Activated T-helper 1 cell treated with anti-CD3 and anti-CD28 coated beads, Interleukin-2, amount 50 U/mL, for 16 hours (primary cell): ENCODE results near the gene CCNL2.
"Not testable (repeated sequence)": the region's sequence is repeated elsewhere in the genome, so short reads cannot be mapped to it uniquely, and the experiment has no call there.

Experiments used
- DNase-seq, 2 donors: peaks; one replicate each; pipeline ENCODE4 v3.0.0-alpha.2; 2020; ENCODE audit warnings: low read depth in 1 of 2, low spot score in 1 of 2

The CCNL2 gene

DNA sequence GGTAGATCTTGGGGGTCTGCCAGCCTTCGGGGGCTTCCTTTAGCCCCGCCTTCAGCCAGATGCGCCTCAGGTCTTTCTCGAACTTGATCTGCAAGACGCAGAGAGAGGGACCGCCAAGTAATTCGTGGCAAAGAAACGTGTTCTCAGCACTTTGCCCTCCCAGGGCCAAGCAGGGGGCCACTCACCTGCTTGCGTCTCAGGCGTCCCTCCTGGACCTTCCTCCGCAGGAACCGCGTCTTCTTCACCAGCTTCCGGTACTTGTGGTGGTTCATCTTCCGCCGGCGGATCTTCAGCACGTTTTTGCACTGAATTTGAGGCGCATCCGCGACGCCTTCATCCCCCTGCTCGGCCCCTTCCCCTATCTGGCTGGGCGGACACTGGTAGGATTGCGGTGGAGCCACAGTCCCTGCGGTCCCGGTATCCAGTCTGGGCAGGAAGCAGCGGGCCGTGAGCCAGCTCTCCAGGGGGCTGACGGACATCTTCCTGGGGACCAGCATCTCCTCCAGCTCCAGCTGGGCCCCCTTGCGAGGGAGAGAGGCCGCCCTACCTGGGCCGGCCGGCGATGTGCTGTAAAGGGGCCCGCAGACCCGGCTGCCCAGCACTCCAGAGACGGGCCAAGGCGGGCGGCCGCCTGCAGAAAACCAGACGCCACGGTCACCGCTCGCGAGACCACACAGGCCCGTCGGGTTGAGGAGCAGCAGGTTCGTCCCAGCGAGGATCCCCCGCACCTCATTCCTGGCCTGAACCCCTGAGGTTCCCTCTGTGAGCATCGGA, 25.1 kb downstream of the CCNL2 start:
- DNase-seq: no peak

DNA sequence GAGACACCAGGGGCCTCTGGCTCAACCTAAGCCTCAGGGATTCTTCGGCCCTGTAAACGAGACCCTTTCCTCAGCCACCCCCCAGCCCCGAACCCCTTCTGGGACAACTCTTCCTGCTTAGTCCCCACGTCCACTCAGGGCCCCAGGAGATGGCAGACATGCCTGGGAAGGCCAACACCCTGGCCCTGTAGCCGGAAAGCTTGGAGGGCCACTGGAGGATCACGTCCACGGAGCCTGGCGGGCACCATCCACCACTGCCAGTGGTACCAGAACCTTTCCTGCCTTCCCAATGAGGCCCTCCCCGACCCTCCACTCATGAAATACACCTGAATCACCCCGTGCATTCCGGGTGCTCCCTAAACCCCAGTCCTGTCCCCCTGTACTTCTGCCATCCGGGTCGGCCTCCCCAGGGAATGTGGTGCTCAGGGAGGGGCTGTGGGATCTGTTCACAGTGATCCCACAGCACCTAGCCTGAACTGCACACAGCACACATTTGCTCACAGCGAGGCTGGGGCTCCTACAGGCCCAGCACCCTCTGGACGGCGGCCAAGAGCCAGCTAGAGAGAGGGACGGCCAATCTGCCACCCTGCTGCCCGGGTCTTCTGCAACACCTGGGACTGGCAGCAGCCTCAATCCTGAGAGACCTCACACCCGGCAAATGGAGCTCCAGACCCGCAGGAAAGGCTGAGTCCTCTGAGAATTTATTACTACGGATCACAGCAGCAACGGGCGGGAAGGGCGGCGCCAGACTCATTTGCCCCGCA, 25.9 kb downstream of the CCNL2 start:
- DNase-seq: no peak

DNA sequence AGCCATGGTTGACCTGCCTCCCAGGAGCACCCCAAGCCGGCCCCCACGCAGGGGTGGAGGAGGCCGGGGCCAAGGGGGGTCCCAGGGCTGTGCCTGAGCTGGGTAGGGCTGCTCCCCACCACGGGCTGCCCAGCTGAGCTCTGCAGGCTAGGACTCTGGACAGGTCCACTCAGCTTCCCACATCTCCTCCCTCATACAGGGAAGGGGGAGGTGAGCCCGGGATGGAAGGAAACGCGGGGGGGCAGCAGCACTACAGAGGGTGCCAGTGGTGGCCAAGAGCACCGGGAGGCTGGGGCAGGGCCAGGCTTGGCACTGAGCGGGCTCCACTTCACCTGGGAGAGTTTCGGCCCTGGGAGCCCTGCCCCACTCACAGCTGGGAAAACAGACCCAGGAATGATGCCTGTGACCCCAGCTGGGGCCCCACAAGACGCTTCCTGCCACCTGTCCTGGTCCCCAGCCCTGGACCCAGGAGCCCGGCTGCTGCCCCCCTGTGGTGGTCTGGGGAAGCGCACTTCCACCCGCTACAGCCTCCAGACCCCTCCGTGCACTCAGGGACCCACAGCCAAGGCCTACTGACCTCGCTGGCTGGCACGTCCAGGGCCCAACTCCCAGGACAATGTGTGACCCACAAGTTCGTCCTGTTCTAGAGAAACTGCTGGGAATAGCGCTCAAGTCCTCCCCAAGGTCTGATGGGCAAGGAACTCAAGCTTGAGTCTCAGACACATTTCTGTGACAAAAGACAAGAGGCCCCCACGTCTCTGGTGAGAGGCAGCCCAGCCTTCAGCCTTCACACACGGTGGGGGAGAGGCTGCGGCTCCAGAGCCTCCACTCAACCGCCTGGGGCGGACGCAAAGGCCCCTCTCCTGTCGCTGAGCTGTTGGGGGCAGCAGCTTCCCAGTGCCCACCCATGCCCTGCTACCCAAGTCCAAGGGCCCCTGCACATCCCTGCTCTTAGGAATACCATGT, 27.1 kb downstream of the CCNL2 start:
- DNase-seq: peak; percentile 67 to 69

DNA sequence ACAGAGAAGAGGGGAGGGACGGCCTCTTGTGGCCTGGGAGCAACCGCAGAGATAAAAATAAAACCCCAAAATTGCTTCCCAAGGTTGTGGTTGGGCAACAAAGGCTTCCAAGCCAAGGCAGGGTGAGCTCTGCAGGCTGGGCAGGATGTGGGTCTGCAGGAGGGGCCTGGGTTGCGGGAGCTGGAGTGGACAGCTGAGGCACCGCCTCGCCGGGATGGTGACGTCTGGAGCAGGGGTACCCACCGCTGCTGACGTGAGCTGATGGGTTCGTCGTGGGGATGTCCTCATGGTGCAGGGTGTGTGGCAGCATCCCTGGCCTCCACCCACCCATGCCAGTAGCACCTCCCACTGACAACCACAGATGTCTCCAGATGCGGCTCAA, 27.8 kb downstream of the CCNL2 start:
- DNase-seq: peak in 1 of 2 donors; percentile 48

DNA sequence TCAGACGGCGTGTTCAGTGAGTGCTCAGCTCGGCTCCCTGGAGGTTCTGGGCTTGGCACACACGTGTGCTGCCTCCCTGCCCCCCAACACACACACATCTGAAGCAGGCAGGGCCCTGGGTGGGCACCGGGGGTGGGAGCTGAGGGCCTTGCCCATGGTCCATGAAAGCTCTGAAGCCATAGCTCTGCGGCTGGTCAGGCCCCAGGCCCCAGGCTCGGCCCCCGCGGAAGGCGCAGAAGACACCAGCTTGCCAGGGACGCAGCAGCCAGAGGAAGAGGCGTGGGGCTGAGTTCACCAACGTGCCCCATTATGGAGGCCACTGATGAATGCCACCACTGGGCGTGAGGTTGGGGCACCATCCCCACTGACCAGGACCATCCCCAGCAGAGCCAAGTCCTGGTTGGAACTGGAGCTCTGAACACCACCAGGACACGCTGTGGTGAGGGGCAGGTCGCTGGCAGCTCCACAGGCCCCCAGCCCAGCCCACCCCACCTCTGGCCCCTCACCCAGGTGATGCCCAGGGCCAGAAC, 28.3 kb downstream of the CCNL2 start:
- no peak for DNase-seq

DNA sequence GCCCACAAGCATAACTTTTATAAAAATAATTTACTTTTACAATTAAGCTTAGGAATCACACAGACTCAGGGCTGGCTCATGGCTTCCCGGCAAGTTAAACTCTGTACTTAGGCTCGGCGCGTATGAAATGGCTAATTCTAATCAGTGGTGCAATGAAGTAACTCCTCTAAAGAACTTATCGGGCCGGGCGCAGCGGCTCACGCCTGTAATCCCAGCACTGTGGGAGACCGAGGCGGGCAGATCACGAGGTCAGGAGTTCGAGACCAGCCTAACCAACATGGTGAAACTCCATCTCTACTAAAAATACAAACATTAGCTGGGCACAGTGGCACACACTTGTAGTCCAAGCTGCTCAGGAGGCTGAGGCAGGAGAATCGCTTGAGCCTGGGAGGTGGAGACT, 29.0 kb downstream of the CCNL2 start:
- DNase-seq: not testable (repeated sequence)

DNA sequence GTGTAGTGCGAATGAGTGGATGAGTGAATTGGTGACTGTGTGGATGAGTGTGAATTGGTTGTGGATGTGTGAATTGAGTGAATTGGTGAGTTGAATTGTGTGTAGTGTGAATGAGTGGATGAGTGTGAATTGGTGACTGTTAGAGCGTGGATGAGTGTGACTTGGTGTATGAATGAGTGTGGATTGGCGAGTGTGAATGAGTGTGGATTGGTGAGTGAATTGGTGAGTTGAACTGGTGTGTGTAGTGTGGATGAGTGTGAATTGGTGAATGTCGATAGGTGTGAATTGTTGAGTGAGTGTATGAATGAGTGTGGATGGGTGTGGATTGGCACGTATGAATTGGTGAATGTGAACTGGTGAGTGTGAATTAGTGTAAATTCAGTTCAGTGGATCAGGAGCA, 31.8 kb downstream of the CCNL2 start:
- no peak for DNase-seq

DNA sequence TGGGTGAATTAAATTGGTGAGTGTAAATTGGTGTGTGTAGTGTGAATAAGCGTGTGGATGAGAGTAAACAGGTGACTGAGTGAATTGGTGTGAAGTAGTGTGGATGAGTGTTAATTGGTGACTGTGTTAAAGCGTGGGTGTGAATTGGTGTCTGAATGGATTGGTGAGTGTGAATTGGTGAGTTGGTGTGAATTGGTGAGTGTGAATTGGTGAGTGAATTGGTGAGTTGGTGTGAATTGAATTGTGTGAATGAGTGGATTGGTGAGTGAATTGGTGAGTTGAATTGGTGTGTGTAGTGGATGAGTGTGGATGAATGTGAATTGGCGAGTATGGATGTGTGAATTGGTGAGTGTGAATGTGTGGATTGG, 32.5 kb downstream of the CCNL2 start:
- no peak for DNase-seq

DNA sequence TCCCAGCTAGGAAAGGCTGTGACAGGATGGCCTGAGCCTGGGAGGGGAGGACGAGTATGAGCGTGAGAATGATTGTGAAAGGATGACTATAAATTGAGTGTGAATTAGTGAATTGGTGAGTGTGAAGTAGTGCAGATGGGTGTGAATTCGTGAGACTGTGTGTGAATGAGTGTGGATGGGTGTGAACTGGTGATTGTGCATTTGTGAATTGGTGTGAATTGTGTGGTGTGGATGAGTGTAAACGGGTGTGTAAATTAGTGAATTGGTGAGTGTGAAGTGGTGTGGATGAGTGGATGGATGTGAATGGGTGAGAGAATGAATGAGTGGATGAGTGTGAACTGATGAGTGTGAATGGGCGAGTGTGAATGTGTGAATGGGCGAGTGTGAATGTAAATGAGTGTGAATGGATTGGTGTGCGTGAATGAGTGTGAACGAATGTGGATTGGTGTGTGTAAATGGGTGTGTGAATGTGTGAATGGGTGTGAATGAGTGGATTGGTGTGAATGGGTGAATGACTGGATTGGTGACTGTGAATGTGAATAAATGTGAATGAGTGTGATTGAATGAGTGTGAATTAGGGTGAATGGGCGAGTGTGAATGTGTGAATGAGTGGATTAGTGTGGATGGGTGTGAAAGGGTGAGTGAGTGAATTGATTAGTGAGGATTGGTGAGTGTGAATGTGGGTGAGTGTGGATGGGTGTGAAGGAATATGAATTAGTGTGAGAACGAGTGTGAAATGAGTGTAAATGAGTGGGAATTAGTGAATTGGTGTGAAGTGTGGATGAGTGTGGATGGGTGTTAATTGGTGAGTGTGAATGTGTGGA, 33.0 kb downstream of the CCNL2 start:
- no peak for DNase-seq

DNA sequence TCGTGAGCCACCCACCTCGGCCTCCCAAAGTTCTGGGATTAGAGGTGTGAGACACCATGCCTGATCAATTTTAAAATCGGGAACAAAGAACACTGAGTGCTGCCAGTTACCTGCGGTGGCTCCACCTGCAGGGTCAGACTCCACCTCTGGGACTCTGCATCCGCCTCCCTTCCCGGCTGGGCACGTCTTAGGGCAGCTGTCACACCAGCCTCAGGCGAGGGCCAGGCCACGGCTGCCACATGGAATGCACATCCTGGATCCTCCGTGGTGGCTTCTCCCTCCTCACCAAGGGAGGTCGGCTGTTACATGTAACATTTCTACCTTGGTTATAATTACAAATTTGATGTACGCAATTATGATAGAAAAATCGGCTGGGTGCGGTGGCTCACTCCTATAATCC, 34.9 kb downstream of the CCNL2 start:
- no peak for DNase-seq

DNA sequence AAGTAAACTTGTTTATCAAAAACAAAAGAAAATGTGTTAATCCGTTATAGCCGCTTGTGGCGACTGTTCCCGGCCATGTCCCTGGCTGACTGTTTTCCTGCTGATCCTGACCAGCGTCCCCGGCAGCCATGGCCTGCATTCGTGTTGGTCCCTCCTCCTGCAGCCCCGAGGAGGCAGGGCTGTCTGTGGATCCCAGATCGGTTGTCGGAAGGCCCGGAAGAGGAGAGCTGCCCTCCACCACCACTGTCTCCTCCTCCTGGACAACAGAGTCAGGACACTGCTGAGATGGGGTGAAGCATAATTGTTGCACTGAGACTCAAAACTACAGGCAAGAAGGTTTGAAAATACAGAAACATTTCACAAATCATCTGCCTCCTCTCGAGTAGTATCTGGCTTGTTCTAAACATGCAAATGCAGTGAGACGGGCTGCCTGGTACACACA, 37.1 kb downstream of the CCNL2 start:
- DNase-seq: no peak

DNA sequence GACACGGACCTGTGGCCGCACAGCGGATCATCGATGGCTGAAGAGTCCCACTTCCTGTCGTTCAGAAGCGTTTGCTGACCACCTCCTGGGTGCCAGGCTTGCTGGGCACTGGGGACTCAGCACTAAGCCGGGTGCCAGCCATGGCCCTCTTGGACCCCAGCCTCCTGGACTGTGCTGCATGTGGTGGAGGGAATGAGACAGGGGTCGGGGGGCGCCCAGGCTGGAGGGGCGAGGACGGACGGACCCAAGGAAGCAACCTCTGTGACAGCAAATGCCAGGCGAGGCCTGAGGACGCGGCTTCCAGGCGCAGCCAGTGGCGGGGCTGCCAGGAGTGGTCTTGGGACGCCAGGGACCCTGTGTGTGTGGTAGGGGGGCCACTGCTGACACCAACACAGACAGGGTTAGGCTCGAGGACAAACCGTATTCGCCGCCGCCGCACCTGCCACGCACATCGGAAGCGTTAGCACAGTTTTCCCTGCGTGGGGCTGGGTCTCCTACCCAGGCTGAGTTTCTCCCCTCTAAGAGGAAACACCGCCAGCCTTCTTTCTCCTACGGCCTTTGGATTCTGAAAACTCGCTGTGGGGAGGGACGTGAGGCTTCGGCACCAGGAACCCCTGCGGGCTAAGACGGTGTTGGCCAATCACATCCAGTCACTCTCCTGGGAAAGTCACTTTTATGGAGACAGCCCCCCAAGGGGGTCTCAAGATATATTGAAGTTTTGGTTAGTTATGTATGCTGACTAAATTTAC, 37.7 kb downstream of the CCNL2 start:
- no peak for DNase-seq

DNA sequence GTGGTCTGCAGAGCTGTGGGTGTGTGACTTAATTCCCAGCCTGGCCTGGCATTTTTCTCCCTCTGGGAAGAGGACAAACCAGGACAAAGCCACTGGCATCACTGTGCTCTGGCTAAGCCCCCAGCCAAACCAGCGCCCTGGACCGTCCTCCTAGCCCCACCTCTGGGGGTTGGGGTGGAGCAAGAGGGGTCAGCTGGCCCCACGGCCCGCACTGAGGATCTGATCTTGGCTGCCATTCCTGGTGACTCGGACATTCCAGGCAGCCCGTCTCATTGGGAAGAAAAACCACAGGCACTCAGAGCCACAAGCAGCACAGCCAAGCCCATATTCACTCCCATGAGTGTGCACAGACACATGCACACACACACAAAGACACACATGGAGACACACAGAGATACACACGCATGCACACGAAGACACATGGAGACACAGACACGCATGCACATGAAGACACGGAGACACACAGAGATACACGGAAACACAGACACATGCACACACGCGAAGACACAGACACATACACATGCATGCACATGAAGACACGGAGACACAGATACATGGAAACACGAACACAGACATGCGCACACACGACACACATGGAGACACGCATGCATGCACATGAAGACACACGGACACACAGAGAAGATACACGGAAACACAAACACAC, 38.5 kb downstream of the CCNL2 start:
- no peak for DNase-seq

DNA sequence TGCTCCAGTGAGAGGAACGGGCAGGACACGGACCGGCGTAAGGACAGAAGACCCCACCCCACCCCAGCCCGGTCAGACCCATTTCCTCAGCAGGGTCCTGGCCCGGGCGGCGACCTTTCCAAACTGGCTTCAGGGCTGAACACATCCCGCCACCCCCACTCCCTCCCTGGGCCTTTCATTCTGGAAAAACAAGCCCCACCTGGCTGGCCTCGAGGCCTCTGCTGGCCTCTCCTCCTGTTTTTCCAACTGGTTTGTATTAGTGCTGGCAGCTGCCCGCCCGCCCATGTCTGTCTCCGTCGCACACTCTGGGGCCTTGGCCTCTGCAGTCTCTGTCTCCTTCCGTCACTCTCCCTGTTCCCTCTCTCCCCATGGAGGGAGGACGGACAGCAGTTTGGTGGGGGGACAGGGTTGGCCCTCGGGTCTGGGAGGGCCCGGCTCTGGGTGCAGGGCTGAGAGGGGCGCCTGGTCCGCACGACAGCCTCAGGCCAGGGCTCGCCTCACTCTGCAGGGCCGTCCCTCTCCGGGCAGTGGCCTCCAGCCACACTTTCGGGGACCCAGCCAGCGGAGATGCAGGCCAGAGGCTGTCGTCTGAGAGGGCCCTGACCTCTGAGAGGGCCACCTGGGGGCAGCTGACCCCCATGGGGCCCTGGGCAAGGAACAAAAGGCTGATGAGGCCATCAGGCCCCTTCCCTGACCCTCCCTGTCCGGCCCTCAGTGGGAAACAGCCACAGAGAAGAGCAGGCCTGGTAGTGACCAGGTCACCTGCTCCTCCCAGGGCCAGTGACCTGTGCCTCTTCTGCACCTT, 39.3 kb downstream of the CCNL2 start:
- no peak for DNase-seq

DNA sequence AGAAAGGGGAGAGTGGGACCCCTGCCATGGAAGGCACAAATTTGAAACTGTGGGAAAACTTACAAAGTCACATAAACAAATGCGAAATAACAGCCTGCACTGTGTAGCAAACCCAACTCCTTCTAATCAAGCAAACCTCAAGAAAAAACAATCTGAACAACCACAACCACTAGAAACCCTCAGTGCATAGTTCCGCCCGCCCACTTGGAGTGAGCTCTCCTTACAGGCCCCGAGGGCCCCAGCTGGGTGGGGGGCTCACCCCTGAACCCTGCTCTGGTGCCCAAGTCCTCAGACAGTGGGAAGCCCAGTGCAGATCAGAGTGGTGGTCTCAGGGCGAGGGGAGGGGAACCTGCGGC, 39.8 kb downstream of the CCNL2 start:
- no peak for DNase-seq

DNA sequence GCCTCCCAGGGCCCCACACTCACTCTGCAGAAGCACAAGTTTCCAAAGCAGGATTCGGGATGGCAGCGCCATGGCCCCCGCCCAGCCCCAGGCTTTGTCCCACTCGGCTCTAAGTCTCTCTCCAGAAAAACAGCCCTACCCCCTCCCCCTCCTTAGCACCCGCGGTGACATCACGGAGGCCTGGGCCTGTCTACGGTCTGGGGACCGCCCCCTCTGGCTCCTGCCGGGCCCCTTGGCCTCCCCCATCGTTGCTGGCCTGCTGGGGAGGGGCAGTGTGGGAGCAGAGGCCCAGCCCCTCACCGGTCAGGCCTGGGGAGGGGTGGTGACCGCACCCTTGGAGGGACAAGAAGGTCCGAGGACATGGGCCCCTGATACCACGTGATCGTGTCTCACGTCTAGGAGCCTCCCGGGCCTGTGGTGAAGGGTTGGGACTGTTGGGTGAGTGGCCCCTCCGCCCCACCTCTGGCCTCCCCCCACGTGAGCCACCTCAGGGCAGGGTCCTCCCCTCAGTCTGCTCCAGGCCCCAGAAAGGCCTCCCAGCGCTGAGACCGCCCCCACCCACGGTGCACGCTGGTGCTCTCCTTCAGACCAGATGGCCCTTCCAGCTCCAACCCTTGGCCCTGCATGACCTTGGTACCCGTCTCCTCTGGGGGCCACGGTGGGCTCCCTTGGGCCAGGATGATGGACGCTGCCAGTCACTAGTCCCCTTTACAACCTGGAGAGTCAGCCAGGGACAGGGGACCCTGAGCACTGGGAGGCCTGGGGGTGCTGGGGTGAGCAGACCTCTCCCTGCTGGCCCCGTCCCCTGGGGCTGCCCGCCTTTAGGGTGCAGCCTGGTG, 40.5 kb downstream of the CCNL2 start, which contains the start of gene MXRA8:
Gene MXRA8 (minus strand): TSS at position 123 of the 839 bp plus-strand sequence. CDS start 51 bp downstream, at position 72.
- no peak for DNase-seq

DNA sequence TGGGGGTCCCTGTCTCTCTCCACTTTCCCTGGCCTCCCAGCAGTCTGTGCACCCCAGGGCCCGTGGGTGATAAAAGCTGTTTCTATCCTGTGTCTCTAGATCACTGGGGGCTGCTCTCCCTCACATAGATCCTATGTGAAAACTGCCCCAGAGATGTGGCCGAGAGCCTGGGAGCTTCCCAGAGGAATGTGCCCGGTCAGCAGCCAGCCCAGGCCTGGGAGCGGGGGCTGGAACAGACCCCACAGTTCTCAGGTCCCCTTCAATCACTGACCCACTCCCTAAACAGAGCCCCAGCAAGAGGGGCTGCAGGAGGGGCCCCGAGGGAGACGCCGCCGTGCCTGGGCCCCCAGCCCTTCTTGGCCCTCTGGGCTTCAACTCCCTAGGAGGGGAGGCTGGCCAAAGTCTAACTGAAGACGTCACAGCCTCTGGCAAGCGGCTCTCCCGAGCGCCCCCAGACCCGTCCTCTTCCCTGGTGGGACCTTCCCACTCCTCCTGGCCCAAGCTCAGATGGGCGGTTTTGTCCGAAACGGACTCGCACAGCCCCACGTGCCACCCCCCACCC, 41.2 kb downstream of the CCNL2 start:
- DNase-seq: no peak
